HEK293 (cell line): Measurements from ENCODE around the gene RFTN2.

Experiments used
- CTCF ChIA-PET: fragments of 350-600 bp; formaldehyde crosslinking; extraction: SDS; loops from one replicate; lab custom pipeline; 2021; ENCODE audit warnings: antibody characterized with exemption; lab: Yijun Ruan, JAX
- POLR2A ChIA-PET: fragments of 300-600 bp; formaldehyde crosslinking; extraction: SDS; loops from one replicate; lab custom pipeline; 2020; ENCODE audit warnings: antibody characterized with exemption, inconsistent platforms; lab: Yijun Ruan, JAX
- H3K27ac ChIP-seq: fragments of 200-500 bp; sonication (Bioruptor generic); 2 replicates; pipeline ENCODE4 v1.5.1; 2014; ENCODE audit warnings: low read depth, low read length, control low read depth, inconsistent platforms; ENCODE audit errors: extremely low read depth
- H3K36me3 ChIP-seq, 2 experiments: fragments of 200-500 bp in 1 of 2; sonication (Bioruptor generic) in 1 of 2; 1 replicate in 1 of 2; 2 replicates in 1 of 2; pipeline ENCODE4 v1.5.1; 2014 to 2017; ENCODE audit warnings: inconsistent platforms in 2 of 2, low read length in 2 of 2; ENCODE audit not compliant: control insufficient read depth in 2 of 2, insufficient read depth in 1 of 2
- H3K4me1 ChIP-seq: fragments of 200-500 bp; sonication (Bioruptor generic); 2 replicates; pipeline ENCODE4 v1.5.1; 2014; ENCODE audit warnings: mild to moderate bottlenecking, low read length, inconsistent platforms; ENCODE audit not compliant: control insufficient read depth, insufficient read depth
- H3K4me3 ChIP-seq: 2 replicates; pipeline ENCODE4 v1.5.1; 2011; ENCODE audit warnings: low read depth, mild to moderate bottlenecking, control low read depth, low read length, moderate library complexity
- H3K9me3 ChIP-seq: fragments of 200-500 bp; sonication (Bioruptor generic); 2 replicates; pipeline ENCODE4 v1.5.1; 2014; ENCODE audit warnings: low read depth, low read length, inconsistent platforms; ENCODE audit not compliant: control insufficient read depth, insufficient read depth
- KLF1 ChIP-seq: fragments of 450-650 bp; formaldehyde crosslinking; IDR thresholded peaks from 2 replicates; pipeline ENCODE4 v1.5.1; 2016; ENCODE audit warnings: missing biosample characterization, missing genetic modification characterization
- KLF9 ChIP-seq: fragments of 450-650 bp; formaldehyde crosslinking; IDR thresholded peaks from 2 replicates; pipeline ENCODE4 v1.5.1; 2016; ENCODE audit warnings: missing biosample characterization, missing genetic modification characterization, low read depth
- MEIS1 ChIP-seq: sonication (generic); formaldehyde crosslinking; IDR thresholded peaks from 2 replicates; pipeline ENCODE4 v1.8.1; 2022; ENCODE audit warnings: missing genetic modification reagents, mild to moderate bottlenecking, borderline replicate concordance
- MZF1 ChIP-seq: fragments of 450-650 bp; formaldehyde crosslinking; IDR thresholded peaks from 2 replicates; pipeline ENCODE4 v1.5.1; 2017; ENCODE audit warnings: missing biosample characterization, missing genetic modification characterization, borderline replicate concordance
- TCF7L2 ChIP-seq: IDR thresholded peaks from 2 replicates; pipeline ENCODE4 v1.6.1; 2011; ENCODE audit warnings: low read depth, mild to moderate bottlenecking, inconsistent platforms, low read length, moderate library complexity, borderline replicate concordance
- ZBTB7A ChIP-seq: fragments of 450-650 bp; formaldehyde crosslinking; IDR thresholded peaks from 2 replicates; pipeline ENCODE4 v1.5.1; 2016; ENCODE audit warnings: low read depth, missing biosample characterization, missing genetic modification characterization
- ZFP3 ChIP-seq: fragments of 450-650 bp; formaldehyde crosslinking; IDR thresholded peaks from 2 replicates; pipeline ENCODE4 v1.5.1; 2016; ENCODE audit warnings: low read depth, missing biosample characterization, missing genetic modification characterization
- ZNF114 ChIP-seq: fragments of 450-650 bp; formaldehyde crosslinking; IDR thresholded peaks from 2 replicates; pipeline ENCODE4 v1.5.0; 2017; ENCODE audit warnings: missing biosample characterization, missing genetic modification characterization
- ZNF132 ChIP-seq: fragments of 450-650 bp; formaldehyde crosslinking; IDR thresholded peaks from 2 replicates; pipeline ENCODE4 v1.5.1; 2017; ENCODE audit warnings: missing biosample characterization, missing genetic modification characterization, borderline replicate concordance
- ZNF140 ChIP-seq: fragments of 450-650 bp; formaldehyde crosslinking; IDR thresholded peaks from 2 replicates; pipeline ENCODE4 v1.5.1; 2016; ENCODE audit warnings: missing biosample characterization, missing genetic modification characterization
- ZNF202 ChIP-seq: fragments of 450-650 bp; formaldehyde crosslinking; IDR thresholded peaks from 2 replicates; pipeline ENCODE4 v1.5.1; 2016; ENCODE audit warnings: missing biosample characterization, missing genetic modification characterization, borderline replicate concordance
- ZNF211 ChIP-seq: fragments of 450-650 bp; formaldehyde crosslinking; IDR thresholded peaks from 2 replicates; pipeline ENCODE4 v1.5.1; 2016; ENCODE audit warnings: low read depth, missing biosample characterization, missing genetic modification characterization
- ZNF274 ChIP-seq, 2 experiments: fragments of 200-500 bp in 1 of 2; fragments of 450-650 bp in 1 of 2; sonication (Bioruptor generic) in 1 of 2; formaldehyde crosslinking in 1 of 2; IDR thresholded peaks; 2 replicates each; pipeline versions ENCODE4 v1.5.1 to v1.6.1; 2014 to 2016; ENCODE audit warnings: borderline replicate concordance in 1 of 2, inconsistent platforms in 1 of 2, low read length in 1 of 2, missing biosample characterization in 1 of 2, missing genetic modification characterization in 1 of 2
- ZNF302 ChIP-seq: fragments of 450-650 bp; formaldehyde crosslinking; IDR thresholded peaks from 2 replicates; pipeline ENCODE4 v1.5.1; 2016; ENCODE audit warnings: missing biosample characterization, missing genetic modification characterization, low read depth
- ZNF366 ChIP-seq: fragments of 450-650 bp; formaldehyde crosslinking; conservative IDR thresholded peaks from 2 replicates; pipeline ENCODE4 v1.5.1; 2016; ENCODE audit warnings: missing biosample characterization, missing genetic modification characterization
- ZNF501 ChIP-seq: fragments of 450-650 bp; formaldehyde crosslinking; IDR thresholded peaks from 2 replicates; pipeline ENCODE4 v1.5.1; 2016; ENCODE audit warnings: missing biosample characterization, missing genetic modification characterization
- ZNF596 ChIP-seq: fragments of 450-650 bp; IDR thresholded peaks from 2 replicates; pipeline ENCODE4 v1.5.0; 2018; ENCODE audit warnings: missing biosample characterization, mild to moderate bottlenecking, missing genetic modification characterization, moderate library complexity
- ZNF623 ChIP-seq: fragments of 450-650 bp; formaldehyde crosslinking; IDR thresholded peaks from 2 replicates; pipeline ENCODE4 v1.5.1; 2016; ENCODE audit warnings: missing biosample characterization, missing genetic modification characterization
- ZNF701 ChIP-seq: fragments of 450-650 bp; formaldehyde crosslinking; IDR thresholded peaks from 2 replicates; pipeline ENCODE4 v1.5.1; 2016; ENCODE audit warnings: missing biosample characterization, missing genetic modification characterization
- ZNF830 ChIP-seq: fragments of 450-650 bp; IDR thresholded peaks from 2 replicates; pipeline ENCODE4 v1.5.0; 2018; ENCODE audit warnings: missing biosample characterization, missing genetic modification characterization, low read depth, mild to moderate bottlenecking, moderate library complexity
- TF ChIP-seq, protein P1 (sequence below): fragments of 450-650 bp; formaldehyde crosslinking; IDR thresholded peaks from 2 replicates; pipeline ENCODE4 v1.5.1; 2017; ENCODE audit warnings: missing biosample characterization, missing genetic modification characterization
- TF ChIP-seq, protein P2 (sequence below): fragments of 450-650 bp; formaldehyde crosslinking; IDR thresholded peaks from 2 replicates; pipeline ENCODE4 v1.5.1; 2017; ENCODE audit warnings: missing biosample characterization, missing genetic modification characterization
- TF ChIP-seq, protein P3 (sequence below): fragments of 450-650 bp; formaldehyde crosslinking; IDR thresholded peaks from 2 replicates; pipeline ENCODE4 v1.5.1; 2016; ENCODE audit warnings: missing biosample characterization, missing genetic modification characterization
- TF ChIP-seq, protein P4 (sequence below): fragments of 450-650 bp; formaldehyde crosslinking; IDR thresholded peaks from 2 replicates; pipeline ENCODE4 v1.5.1; 2016; ENCODE audit warnings: missing biosample characterization, missing genetic modification characterization

RFTN2 gene

DNA sequence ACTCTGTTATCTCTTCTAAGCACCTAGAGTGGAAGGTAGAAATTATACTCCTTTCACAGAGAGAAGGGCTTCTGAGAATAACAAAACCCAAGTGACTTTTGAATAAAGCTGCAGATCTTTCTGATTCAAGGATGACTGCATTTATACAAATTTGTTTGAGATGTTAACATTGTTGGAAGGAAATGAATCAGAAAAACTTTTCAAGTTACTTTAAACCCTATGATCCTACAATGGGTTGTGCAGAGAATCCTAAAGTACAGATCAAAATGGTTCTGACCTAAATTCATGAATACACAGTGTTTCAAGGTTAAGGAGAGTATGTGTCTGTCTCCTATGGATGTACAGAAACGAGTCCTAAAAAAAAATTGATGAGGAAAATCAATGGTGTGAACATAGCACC is 1.8 kb downstream of the RFTN2 start:
- Histone ChIP-seq H3K4me1 (peaks cover 9% of the 10 kb centered on the region), H3K36me3 (no peaks in the 10 kb centered on the region), H3K9me3 (no peaks in the 10 kb centered on the region), H3K4me3 (no peak overlapping the region), H3K27ac (no peak overlapping the region)
- TF ChIP-seq ZNF140 (tag by site-specific recombination) = no peak
- TF ChIP-seq ZNF132 (tag by site-specific recombination) = no peak
- TF ChIP-seq, protein P1, sequence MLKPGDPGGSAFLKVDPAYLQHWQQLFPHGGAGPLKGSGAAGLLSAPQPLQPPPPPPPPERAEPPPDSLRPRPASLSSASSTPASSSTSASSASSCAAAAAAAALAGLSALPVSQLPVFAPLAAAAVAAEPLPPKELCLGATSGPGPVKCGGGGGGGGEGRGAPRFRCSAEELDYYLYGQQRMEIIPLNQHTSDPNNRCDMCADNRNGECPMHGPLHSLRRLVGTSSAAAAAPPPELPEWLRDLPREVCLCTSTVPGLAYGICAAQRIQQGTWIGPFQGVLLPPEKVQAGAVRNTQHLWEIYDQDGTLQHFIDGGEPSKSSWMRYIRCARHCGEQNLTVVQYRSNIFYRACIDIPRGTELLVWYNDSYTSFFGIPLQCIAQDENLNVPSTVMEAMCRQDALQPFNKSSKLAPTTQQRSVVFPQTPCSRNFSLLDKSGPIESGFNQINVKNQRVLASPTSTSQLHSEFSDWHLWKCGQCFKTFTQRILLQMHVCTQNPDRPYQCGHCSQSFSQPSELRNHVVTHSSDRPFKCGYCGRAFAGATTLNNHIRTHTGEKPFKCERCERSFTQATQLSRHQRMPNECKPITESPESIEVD (tag by site-specific recombination) = no peak
- TF ChIP-seq, protein P2, sequence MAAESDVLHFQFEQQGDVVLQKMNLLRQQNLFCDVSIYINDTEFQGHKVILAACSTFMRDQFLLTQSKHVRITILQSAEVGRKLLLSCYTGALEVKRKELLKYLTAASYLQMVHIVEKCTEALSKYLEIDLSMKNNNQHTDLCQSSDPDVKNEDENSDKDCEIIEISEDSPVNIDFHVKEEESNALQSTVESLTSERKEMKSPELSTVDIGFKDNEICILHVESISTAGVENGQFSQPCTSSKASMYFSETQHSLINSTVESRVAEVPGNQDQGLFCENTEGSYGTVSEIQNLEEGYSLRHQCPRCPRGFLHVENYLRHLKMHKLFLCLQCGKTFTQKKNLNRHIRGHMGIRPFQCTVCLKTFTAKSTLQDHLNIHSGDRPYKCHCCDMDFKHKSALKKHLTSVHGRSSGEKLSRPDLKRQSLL (tag by site-specific recombination) = no peak
- no peak for TF ChIP-seq ZNF274 (IDR thresholded peaks at IDR 0.05; ENCODE audit: low read length)
- no peak for TF ChIP-seq ZNF274 (tag by site-specific recombination; IDR thresholded peaks at IDR 0.05; ENCODE audit: borderline replicate concordance)
- ChIA-PET CTCF (interaction anchor here (0.6 kb wide), 1 partner anchor 79 kb away, joined by 3 read pairs; no protein-coding TSS in a partner anchor), POLR2A (no interaction called here)

DNA sequence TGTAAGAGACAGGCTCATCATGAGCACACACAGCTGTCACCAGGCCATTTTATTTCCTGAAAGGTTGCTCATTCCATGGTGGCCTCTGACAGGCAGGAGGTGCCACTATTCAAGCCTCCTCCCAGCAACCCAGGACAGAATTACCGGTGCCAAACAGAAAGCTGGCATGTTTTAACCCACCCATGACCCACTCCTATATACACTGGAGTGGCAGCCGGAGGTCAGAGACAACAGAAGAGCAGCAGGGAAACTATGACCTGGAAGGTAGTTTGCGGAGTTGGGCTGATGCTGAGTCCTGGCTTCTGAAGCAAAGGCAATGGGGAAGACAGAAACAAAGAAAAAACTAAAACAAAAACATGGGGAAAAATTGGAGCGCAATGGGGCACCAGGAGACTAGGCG is 2.3 kb downstream of the RFTN2 start:
- H3K27ac ChIP-seq = no peak overlapping the region
- peaks cover 9% of the 10 kb centered on the region for H3K4me1 ChIP-seq
- H3K9me3 ChIP-seq = no peaks in the 10 kb centered on the region
- CTCF ChIA-PET = interaction anchor here (0.8 kb wide), 1 partner anchor 9 kb away, joined by 4 read pairs; no protein-coding TSS in a partner anchor
- TF ChIP-seq MZF1 = no peak
- TF ChIP-seq MEIS1 (CRISPR knock-in tag) = no peak
- no peak for TF ChIP-seq ZNF830 (tag by site-specific recombination)
- TF ChIP-seq ZNF623 (tag by site-specific recombination) = no peak
- TF ChIP-seq ZNF501 (tag by site-specific recombination) = no peak
- TF ChIP-seq KLF1 (tag by site-specific recombination) = no peak
- no peak for TF ChIP-seq ZNF202 (tag by site-specific recombination)
- no peak for TF ChIP-seq ZNF114 (tag by site-specific recombination)
- TF ChIP-seq ZNF211 (tag by site-specific recombination) = no peak
- no peak for TF ChIP-seq ZNF302 (tag by site-specific recombination)
- TF ChIP-seq, protein P3, sequence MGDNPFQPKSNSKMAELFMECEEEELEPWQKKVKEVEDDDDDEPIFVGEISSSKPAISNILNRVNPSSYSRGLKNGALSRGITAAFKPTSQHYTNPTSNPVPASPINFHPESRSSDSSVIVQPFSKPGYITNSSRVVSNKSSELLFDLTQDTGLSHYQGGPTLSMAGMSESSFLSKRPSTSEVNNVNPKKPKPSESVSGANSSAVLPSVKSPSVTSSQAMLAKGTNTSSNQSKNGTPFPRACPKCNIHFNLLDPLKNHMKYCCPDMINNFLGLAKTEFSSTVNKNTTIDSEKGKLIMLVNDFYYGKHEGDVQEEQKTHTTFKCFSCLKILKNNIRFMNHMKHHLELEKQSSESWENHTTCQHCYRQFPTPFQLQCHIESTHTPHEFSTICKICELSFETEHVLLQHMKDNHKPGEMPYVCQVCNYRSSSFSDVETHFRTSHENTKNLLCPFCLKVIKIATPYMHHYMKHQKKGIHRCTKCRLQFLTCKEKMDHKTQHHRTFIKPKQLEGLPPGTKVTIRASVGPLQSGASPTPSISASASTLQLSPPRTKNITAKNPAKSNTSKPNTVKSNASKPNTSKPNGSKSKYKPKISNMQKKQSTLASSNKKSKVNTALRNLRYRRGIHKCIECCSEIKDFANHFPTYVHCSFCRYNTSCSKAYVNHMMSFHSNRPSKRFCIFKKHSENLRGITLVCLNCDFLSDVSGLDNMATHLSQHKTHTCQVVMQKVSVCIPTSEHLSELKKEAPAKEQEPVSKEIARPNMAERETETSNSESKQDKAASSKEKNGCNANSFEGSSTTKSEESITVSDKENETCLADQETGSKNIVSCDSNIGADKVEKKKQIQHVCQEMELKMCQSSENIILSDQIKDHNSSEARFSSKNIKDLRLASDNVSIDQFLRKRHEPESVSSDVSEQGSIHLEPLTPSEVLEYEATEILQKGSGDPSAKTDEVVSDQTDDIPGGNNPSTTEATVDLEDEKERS = no peak
- TF ChIP-seq ZNF701 (tag by site-specific recombination) = no peak
- TF ChIP-seq ZBTB7A (tag by site-specific recombination) = no peak
- TF ChIP-seq ZFP3 (tag by site-specific recombination) = no peak
- no peak for TF ChIP-seq TCF7L2
- no peak for TF ChIP-seq ZNF366 (tag by site-specific recombination)
- TF ChIP-seq, protein P4, sequence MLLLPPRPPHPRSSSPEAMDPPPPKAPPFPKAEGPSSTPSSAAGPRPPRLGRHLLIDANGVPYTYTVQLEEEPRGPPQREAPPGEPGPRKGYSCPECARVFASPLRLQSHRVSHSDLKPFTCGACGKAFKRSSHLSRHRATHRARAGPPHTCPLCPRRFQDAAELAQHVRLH (tag by site-specific recombination) = no peak
- no peak for TF ChIP-seq KLF9
- TF ChIP-seq ZNF596 (tag by site-specific recombination) = no peak
- H3K36me3 ChIP-seq = no peaks in the 10 kb centered on the region
- POLR2A ChIA-PET = no interaction called here
- H3K4me3 ChIP-seq = no peak overlapping the region
